GM23338 (cell line): ENCODE results near the gene SLC19A1.

ENCODE experiments used
- CREB1 ChIP-seq: fragments of 250-450 bp; sonication (Bioruptor Pico); IDR thresholded peaks from 2 replicates; pipeline ENCODE4 v1.5.0; 2020; ENCODE audit warnings: low read depth, mild to moderate bottlenecking, moderate library complexity
- ETS1 ChIP-seq: IDR thresholded peaks from 2 replicates; pipeline ENCODE4 v1.6.1; 2016; ENCODE audit warnings: antibody characterized with exemption
- EZH2 ChIP-seq: fragments of 200-600 bp; sonication (generic); IDR thresholded peaks from one replicate; pipeline ENCODE4 v1.8.0; 2017; ENCODE audit warnings: antibody characterized with exemption, mild to moderate bottlenecking, low read depth; ENCODE audit not compliant: unreplicated experiment
- EZH2phosphoT487 ChIP-seq: fragments of 200-600 bp; sonication (generic); IDR thresholded peaks from one replicate; pipeline ENCODE4 v1.8.1; 2018; ENCODE audit warnings: antibody characterized with exemption; ENCODE audit not compliant: unreplicated experiment
- JUNB ChIP-seq: IDR thresholded peaks from one replicate; pipeline ENCODE4 v1.6.1; 2016; ENCODE audit warnings: antibody characterized with exemption; ENCODE audit not compliant: unreplicated experiment
- POLR2AphosphoS5 ChIP-seq: IDR thresholded peaks from 2 replicates; pipeline ENCODE4 v1.6.1; 2016; ENCODE audit warnings: antibody characterized with exemption, low read depth
- ZNF114 ChIP-seq: fragments of 250-450 bp; sonication (Bioruptor Pico); IDR thresholded peaks from 2 replicates; pipeline ENCODE4 v1.5.0; 2020; ENCODE audit warnings: mild to moderate bottlenecking, moderate library complexity
- ZNF331 ChIP-seq: fragments of 250-450 bp; sonication (Bioruptor Pico); IDR thresholded peaks from 2 replicates; pipeline ENCODE4 v1.5.0; 2020; ENCODE audit warnings: low read depth, mild to moderate bottlenecking, moderate library complexity
- TF ChIP-seq, protein P1 (sequence below), 2 experiments: fragments of 200-600 bp in 1 of 2; sonication (generic) in 1 of 2; conservative IDR thresholded peaks; 2 replicates each; pipeline versions ENCODE4 v1.5.1 to v1.6.1; 2016 to 2017; ENCODE audit warnings: antibody characterized with exemption in 2 of 2, low read depth in 2 of 2, mild to moderate bottlenecking in 2 of 2, moderate library complexity in 1 of 2
- TF ChIP-seq, protein P2 (sequence below): IDR thresholded peaks from one replicate; pipeline ENCODE4 v1.6.1; 2018; ENCODE audit warnings: antibody characterized with exemption; ENCODE audit not compliant: unreplicated experiment

DNA sequence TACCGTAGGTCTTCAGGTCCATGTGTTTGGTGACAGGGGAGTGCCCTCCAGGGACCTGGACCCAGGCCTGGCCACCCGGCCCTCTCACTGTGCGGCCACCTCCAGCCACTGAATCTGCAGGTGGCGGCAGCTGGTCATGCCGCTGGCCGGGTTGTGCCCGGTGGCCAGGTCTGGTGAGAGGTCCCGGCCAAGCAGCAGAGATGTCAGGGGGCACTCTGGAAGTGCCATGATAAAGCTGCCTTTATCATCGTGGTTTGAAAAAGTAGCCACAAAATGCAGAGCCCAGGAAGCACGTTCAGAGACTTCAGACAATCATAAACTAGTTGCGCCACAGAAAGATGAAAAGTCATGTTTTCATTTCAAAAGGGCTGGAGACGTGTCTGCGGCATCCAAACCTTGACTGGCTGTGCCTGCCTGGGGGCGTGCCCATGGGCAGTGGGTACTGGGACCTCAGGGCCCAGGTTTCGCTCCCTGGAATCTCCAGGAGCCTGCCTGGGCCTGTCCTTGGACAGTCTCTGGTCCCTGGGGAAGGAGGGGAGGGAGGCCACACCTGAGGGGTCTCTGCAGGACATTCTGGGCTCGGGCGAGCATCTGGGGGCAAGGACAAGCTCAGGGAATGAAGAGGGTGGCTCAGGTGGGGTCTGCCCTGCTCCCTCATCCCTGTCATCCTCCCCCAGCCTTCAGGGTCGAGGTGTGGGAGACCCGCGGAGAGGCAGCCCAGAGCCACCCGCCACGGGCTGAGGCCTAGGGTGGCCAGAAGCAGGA is 92.4 kb downstream of the SLC19A1 start:
- TF ChIP-seq, protein P1, sequence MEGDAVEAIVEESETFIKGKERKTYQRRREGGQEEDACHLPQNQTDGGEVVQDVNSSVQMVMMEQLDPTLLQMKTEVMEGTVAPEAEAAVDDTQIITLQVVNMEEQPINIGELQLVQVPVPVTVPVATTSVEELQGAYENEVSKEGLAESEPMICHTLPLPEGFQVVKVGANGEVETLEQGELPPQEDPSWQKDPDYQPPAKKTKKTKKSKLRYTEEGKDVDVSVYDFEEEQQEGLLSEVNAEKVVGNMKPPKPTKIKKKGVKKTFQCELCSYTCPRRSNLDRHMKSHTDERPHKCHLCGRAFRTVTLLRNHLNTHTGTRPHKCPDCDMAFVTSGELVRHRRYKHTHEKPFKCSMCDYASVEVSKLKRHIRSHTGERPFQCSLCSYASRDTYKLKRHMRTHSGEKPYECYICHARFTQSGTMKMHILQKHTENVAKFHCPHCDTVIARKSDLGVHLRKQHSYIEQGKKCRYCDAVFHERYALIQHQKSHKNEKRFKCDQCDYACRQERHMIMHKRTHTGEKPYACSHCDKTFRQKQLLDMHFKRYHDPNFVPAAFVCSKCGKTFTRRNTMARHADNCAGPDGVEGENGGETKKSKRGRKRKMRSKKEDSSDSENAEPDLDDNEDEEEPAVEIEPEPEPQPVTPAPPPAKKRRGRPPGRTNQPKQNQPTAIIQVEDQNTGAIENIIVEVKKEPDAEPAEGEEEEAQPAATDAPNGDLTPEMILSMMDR (conservative IDR thresholded peaks at IDR 0.05; ENCODE audit: low read depth in 2 of 2): no peak
- TF ChIP-seq CREB1 (no peak), ZNF331 (no peak), EZH2 (no peak), POLR2AphosphoS5 (no peak), EZH2phosphoT487 (no peak), ZNF114 (CRISPR knock-in tag) (no peak), JUNB (no peak), ETS1 (no peak)
- TF ChIP-seq, protein P2, sequence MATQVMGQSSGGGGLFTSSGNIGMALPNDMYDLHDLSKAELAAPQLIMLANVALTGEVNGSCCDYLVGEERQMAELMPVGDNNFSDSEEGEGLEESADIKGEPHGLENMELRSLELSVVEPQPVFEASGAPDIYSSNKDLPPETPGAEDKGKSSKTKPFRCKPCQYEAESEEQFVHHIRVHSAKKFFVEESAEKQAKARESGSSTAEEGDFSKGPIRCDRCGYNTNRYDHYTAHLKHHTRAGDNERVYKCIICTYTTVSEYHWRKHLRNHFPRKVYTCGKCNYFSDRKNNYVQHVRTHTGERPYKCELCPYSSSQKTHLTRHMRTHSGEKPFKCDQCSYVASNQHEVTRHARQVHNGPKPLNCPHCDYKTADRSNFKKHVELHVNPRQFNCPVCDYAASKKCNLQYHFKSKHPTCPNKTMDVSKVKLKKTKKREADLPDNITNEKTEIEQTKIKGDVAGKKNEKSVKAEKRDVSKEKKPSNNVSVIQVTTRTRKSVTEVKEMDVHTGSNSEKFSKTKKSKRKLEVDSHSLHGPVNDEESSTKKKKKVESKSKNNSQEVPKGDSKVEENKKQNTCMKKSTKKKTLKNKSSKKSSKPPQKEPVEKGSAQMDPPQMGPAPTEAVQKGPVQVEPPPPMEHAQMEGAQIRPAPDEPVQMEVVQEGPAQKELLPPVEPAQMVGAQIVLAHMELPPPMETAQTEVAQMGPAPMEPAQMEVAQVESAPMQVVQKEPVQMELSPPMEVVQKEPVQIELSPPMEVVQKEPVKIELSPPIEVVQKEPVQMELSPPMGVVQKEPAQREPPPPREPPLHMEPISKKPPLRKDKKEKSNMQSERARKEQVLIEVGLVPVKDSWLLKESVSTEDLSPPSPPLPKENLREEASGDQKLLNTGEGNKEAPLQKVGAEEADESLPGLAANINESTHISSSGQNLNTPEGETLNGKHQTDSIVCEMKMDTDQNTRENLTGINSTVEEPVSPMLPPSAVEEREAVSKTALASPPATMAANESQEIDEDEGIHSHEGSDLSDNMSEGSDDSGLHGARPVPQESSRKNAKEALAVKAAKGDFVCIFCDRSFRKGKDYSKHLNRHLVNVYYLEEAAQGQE: no peak
